WTC11 (cell line): ENCODE data around the gene HES1. TPM values are rescaled to one million over a fixed set of nuclear protein-coding genes. Genes with fewer than 3 reads are reported as not detected.

ENCODE experiments used
- ATAC-seq: fragments of 200-7000 bp; cut with Tn5 transposase; 2 replicates; pipeline ENCODE4 v1.10.0; 2021; ENCODE audit warnings: mild to moderate bottlenecking, moderate library complexity
- CTCF ChIA-PET: fragments of 300-600 bp; sonication (Branson Sonifier 250); formaldehyde crosslinking; loops from one replicate; lab custom pipeline; 2021; ENCODE audit warnings: antibody characterized with exemption; lab: Charles Lee
- POLR2A ChIA-PET: fragments of 350-600 bp; sonication (Branson Sonifier 250); formaldehyde crosslinking; loops from one replicate; lab custom pipeline; 2021; ENCODE audit warnings: antibody characterized with exemption; lab: Charles Lee
- DNase-seq: peaks from one replicate; pipeline ENCODE4 v3.0.0; 2021; ENCODE audit warnings: low spot score
- H3K27ac Mint-ChIP-seq: 2 replicates; pipeline ENCODE4 v1.8.0; 2021; ENCODE audit warnings: mixed read lengths
- H3K27me3 Mint-ChIP-seq: 2 replicates; pipeline ENCODE4 v1.8.0; 2021; ENCODE audit warnings: low read depth, mild to moderate bottlenecking, moderate library complexity, mixed read lengths
- H3K36me3 Mint-ChIP-seq: 2 replicates; pipeline ENCODE4 v1.8.0; 2021; ENCODE audit warnings: mixed read lengths
- H3K4me1 Mint-ChIP-seq: 2 replicates; pipeline ENCODE4 v1.8.0; 2022; ENCODE audit warnings: mixed read lengths
- H3K4me3 Mint-ChIP-seq: 2 replicates; pipeline ENCODE4 v1.8.0; 2021; ENCODE audit warnings: mild to moderate bottlenecking, moderate library complexity, mixed read lengths
- H3K9me3 Mint-ChIP-seq: 2 replicates; pipeline ENCODE4 v1.8.0; 2021; ENCODE audit warnings: mixed read lengths
- AFF4 ChIP-seq: sonication (generic); formaldehyde crosslinking; IDR thresholded peaks from 2 replicates; pipeline ENCODE4 v1.8.1; 2023; ENCODE audit warnings: mild to moderate bottlenecking, missing genetic modification reagents, borderline replicate concordance
- CREM ChIP-seq: sonication (generic); formaldehyde crosslinking; IDR thresholded peaks from 2 replicates; pipeline ENCODE4 v1.8.1; 2022; ENCODE audit warnings: mild to moderate bottlenecking, missing genetic modification reagents, moderate library complexity
- E2F1 ChIP-seq: sonication (generic); formaldehyde crosslinking; IDR thresholded peaks from 2 replicates; pipeline ENCODE4 v1.8.0; 2022; ENCODE audit warnings: mild to moderate bottlenecking, missing genetic modification reagents
- ERG ChIP-seq: fragments of 250-450 bp; sonication (Bioruptor Pico); IDR thresholded peaks from 2 replicates; pipeline ENCODE4 v1.8.0; 2021; ENCODE audit warnings: mild to moderate bottlenecking
- ETV6 ChIP-seq: sonication (generic); formaldehyde crosslinking; IDR thresholded peaks from 2 replicates; pipeline ENCODE4 v1.8.1; 2022; ENCODE audit warnings: mild to moderate bottlenecking, missing genetic modification reagents
- IRF1 ChIP-seq: sonication (generic); formaldehyde crosslinking; IDR thresholded peaks from 2 replicates; pipeline ENCODE4 v1.8.0; 2023; ENCODE audit warnings: missing genetic modification reagents
- JAZF1 ChIP-seq: fragments of 250-450 bp; sonication (Bioruptor Pico); IDR thresholded peaks from 2 replicates; pipeline ENCODE4 v1.9.0; 2021; ENCODE audit warnings: moderate library complexity, mild to moderate bottlenecking, inconsistent platforms
- JUN ChIP-seq: sonication (generic); formaldehyde crosslinking; IDR thresholded peaks from 2 replicates; pipeline ENCODE4 v1.8.0; 2023; ENCODE audit warnings: mild to moderate bottlenecking, missing genetic modification reagents
- MYBL2 ChIP-seq: sonication (generic); formaldehyde crosslinking; IDR thresholded peaks from 2 replicates; pipeline ENCODE4 v1.8.1; 2023; ENCODE audit warnings: mild to moderate bottlenecking, moderate library complexity, missing genetic modification reagents
- NFE2L1 ChIP-seq: sonication (generic); formaldehyde crosslinking; IDR thresholded peaks from 2 replicates; pipeline ENCODE4 v1.8.1; 2023; ENCODE audit warnings: missing genetic modification reagents
- OVOL2 ChIP-seq: fragments of 250-450 bp; sonication (Bioruptor Pico); IDR thresholded peaks from 2 replicates; pipeline ENCODE4 v1.9.0; 2021; ENCODE audit warnings: mild to moderate bottlenecking, borderline replicate concordance
- SMAD3 ChIP-seq: sonication (generic); formaldehyde crosslinking; IDR thresholded peaks from 2 replicates; pipeline ENCODE4 v1.8.0; 2022; ENCODE audit warnings: missing genetic modification reagents, mild to moderate bottlenecking, borderline replicate concordance
- STAT6 ChIP-seq: sonication (generic); formaldehyde crosslinking; conservative IDR thresholded peaks from 2 replicates; pipeline ENCODE4 v1.8.1; 2023; ENCODE audit warnings: mild to moderate bottlenecking, low read depth, missing genetic modification reagents, moderate library complexity
- ZBTB21 ChIP-seq: sonication (generic); formaldehyde crosslinking; IDR thresholded peaks from 2 replicates; pipeline ENCODE4 v1.8.1; 2023; ENCODE audit warnings: mild to moderate bottlenecking, missing genetic modification reagents, borderline replicate concordance
- ZNF121 ChIP-seq: sonication (generic); formaldehyde crosslinking; IDR thresholded peaks from 2 replicates; pipeline ENCODE4 v1.8.0; 2023; ENCODE audit warnings: missing genetic modification reagents
- ZNF232 ChIP-seq: sonication (generic); formaldehyde crosslinking; IDR thresholded peaks from 2 replicates; pipeline ENCODE4 v1.8.0; 2022; ENCODE audit warnings: mild to moderate bottlenecking, missing genetic modification reagents
- ZNF263 ChIP-seq: sonication (generic); formaldehyde crosslinking; IDR thresholded peaks from 2 replicates; pipeline ENCODE4 v1.8.1; 2022; ENCODE audit warnings: low read depth, mild to moderate bottlenecking, moderate library complexity, missing genetic modification reagents
- ZNF532 ChIP-seq: fragments of 250-450 bp; sonication (Bioruptor Pico); IDR thresholded peaks from 2 replicates; pipeline ENCODE4 v1.9.0; 2021; ENCODE audit warnings: mild to moderate bottlenecking, borderline replicate concordance
- total RNA-seq: library from RNA; stranded (reverse); gene quantifications from 3 replicates; pipeline ENCODE4 v1.2.3, GENCODE V29; 2021

HES1 gene
- total RNA-seq, 1 experiment from 2014 or later = 28.4 TPM

- no peak for TF ChIP-seq AFF4 (CRISPR knock-in tag)
- TF ChIP-seq ETV6 (CRISPR knock-in tag) = no peak
- no peak for TF ChIP-seq JUN
These were observed 34.8 kb downstream of the HES1 start (continued) for GRCh38 chr3:194170793-194171192.

GRCh38 chr3:194174406-194174805 lies 38.5 kb downstream of the HES1 start:
- no peaks in the 10 kb centered on the region for H3K36me3 Mint-ChIP-seq
- no peak overlapping the region for H3K27ac Mint-ChIP-seq
- CTCF ChIA-PET = no interaction called here
- H3K27me3 Mint-ChIP-seq = no peaks in the 10 kb centered on the region; the same call in none of the 2 replicates
- no peak overlapping the region for H3K4me3 Mint-ChIP-seq
- no peak for DNase-seq
- ATAC-seq = no peak
- TF ChIP-seq ZNF121 (CRISPR knock-in tag) = peak; percentile 59; the same call in 1 of the 2 replicates
- TF ChIP-seq SMAD3 (CRISPR knock-in tag) = no peak
- no peak for TF ChIP-seq ZNF263 (CRISPR knock-in tag)
- POLR2A ChIA-PET = interaction anchor here (0.7 kb wide), 2 partner anchors 16 to 77 kb away, joined by 3 to 5 read pairs; no protein-coding TSS in a partner anchor
- H3K9me3 Mint-ChIP-seq = peaks cover 3% of the 10 kb centered on the region; the same call in 1 of the 2 replicates
- H3K4me1 Mint-ChIP-seq = peaks cover 38% of the 10 kb centered on the region

- no peaks in the 10 kb centered on the region for H3K36me3 Mint-ChIP-seq
- no peaks in the 10 kb centered on the region; the same call in none of the 2 replicates for H3K27me3 Mint-ChIP-seq
- POLR2A ChIA-PET = interaction anchor here (0.7 kb wide), 1 partner anchor 77 kb away, joined by 3 read pairs; no protein-coding TSS in a partner anchor
- DNase-seq (no peak), ATAC-seq (no peak)
- no peak overlapping the region for H3K27ac Mint-ChIP-seq
- peaks cover 32% of the 10 kb centered on the region for H3K4me1 Mint-ChIP-seq
- H3K4me3 Mint-ChIP-seq = no peak overlapping the region
- TF ChIP-seq NFE2L1 (CRISPR knock-in tag) (no peak), IRF1 (CRISPR knock-in tag) (no peak), ZNF232 (no peak), STAT6 (CRISPR knock-in tag) (no peak), ERG (CRISPR knock-in tag) (no peak), OVOL2 (CRISPR knock-in tag) (no peak), JAZF1 (CRISPR knock-in tag) (no peak), ZNF532 (CRISPR knock-in tag) (no peak), MYBL2 (CRISPR knock-in tag) (no peak), CREM (no peak), ZBTB21 (CRISPR knock-in tag) (no peak), E2F1 (CRISPR knock-in tag) (no peak)
- TF ChIP-seq, all 79 proteins: peak for 0
- peaks cover 3% of the 10 kb centered on the region; the same call in 1 of the 2 replicates for H3K9me3 Mint-ChIP-seq
- CTCF ChIA-PET = no interaction called here
These were observed 39.0 kb downstream of the HES1 start for GRCh38 chr3:194174980-194175379.
